OCI-LY1 (cell line): Measurements from ENCODE around the gene MED27.

Experiments
- H2AFZ ChIP-seq: fragments of 200-600 bp; sonication (generic), shearing (Covaris generic); 2 replicates; pipeline ENCODE4 v1.6.0; 2014; ENCODE audit warnings: antibody characterized with exemption, mild to moderate bottlenecking, low read length
- H3F3A ChIP-seq: fragments of 200-600 bp; sonication (generic), shearing (Covaris generic); 2 replicates; pipeline ENCODE4 v1.6.0; 2014; ENCODE audit warnings: mild to moderate bottlenecking, antibody characterized with exemption, low read length, moderate library complexity; ENCODE audit not compliant: insufficient read depth
- H3K27ac ChIP-seq: fragments of 200-600 bp; sonication (generic); 2 replicates; pipeline ENCODE4 v1.5.1; 2014; ENCODE audit warnings: low read length, mixed run types, mild to moderate bottlenecking, low read depth; ENCODE audit not compliant: poor library complexity, severe bottlenecking
- H3K27me3 ChIP-seq: fragments of 200-600 bp; sonication (generic); 2 replicates; pipeline ENCODE4 v1.6.0; 2014; ENCODE audit warnings: antibody characterized with exemption, mild to moderate bottlenecking, low read length, moderate library complexity; ENCODE audit not compliant: insufficient read depth
- H3K36me3 ChIP-seq: fragments of 200-600 bp; sonication (generic); 2 replicates; pipeline ENCODE4 v1.6.1; 2014; ENCODE audit warnings: mild to moderate bottlenecking, antibody characterized with exemption, low read length, moderate library complexity, mixed read lengths; ENCODE audit not compliant: insufficient read depth
- H3K4me1 ChIP-seq: fragments of 200-600 bp; sonication (generic); 2 replicates; pipeline ENCODE4 v1.5.1; 2014; ENCODE audit warnings: mild to moderate bottlenecking, low read length, moderate library complexity; ENCODE audit not compliant: insufficient read depth, severe bottlenecking
- H3K4me2 ChIP-seq: fragments of 200-600 bp; sonication (generic), shearing (Covaris generic); 2 replicates; pipeline ENCODE4 v1.6.1; 2014; ENCODE audit warnings: low read length
- H3K4me3 ChIP-seq: fragments of 200-600 bp; sonication (generic); 2 replicates; pipeline ENCODE4 v1.5.1; 2014; ENCODE audit warnings: low read length, low read depth, mild to moderate bottlenecking, mixed read lengths; ENCODE audit not compliant: poor library complexity, severe bottlenecking
- H3K79me2 ChIP-seq: fragments of 200-600 bp; shearing (Covaris generic); 2 replicates; pipeline ENCODE4 v1.6.1; 2016; ENCODE audit warnings: mixed run types, low read length, mixed read lengths; ENCODE audit not compliant: insufficient read depth
- H3K9ac ChIP-seq: fragments of 200-600 bp; sonication (generic), shearing (Covaris generic); 2 replicates; pipeline ENCODE4 v1.6.1; 2014; ENCODE audit warnings: mild to moderate bottlenecking, low read length, mixed read lengths
- H3K9me2 ChIP-seq: fragments of 200-600 bp; sonication (generic), shearing (Covaris generic); 2 replicates; pipeline ENCODE4 v1.6.1; 2014; ENCODE audit warnings: low read depth, mild to moderate bottlenecking, low read length, mixed read lengths
- H3K9me3 ChIP-seq: fragments of 200-600 bp; shearing (Covaris generic); 2 replicates; pipeline ENCODE4 v1.6.1; 2014; ENCODE audit warnings: low read length, mixed read lengths
- H4K20me1 ChIP-seq: fragments of 200-600 bp; sonication (generic), shearing (Covaris generic); 2 replicates; pipeline ENCODE4 v1.6.0; 2016; ENCODE audit warnings: mild to moderate bottlenecking, low read length; ENCODE audit not compliant: insufficient read depth
- EZH2 ChIP-seq: fragments of 200-600 bp; sonication (generic), shearing (Covaris generic); IDR thresholded peaks from 2 replicates; pipeline ENCODE4 v1.8.0; 2017; ENCODE audit warnings: borderline replicate concordance, mixed run types, mild to moderate bottlenecking, antibody characterized with exemption, low read length, moderate library complexity, mixed read lengths
- TF ChIP-seq, protein P1 (sequence below): fragments of 200-600 bp; sonication (generic), shearing (Covaris generic); IDR thresholded peaks from 2 replicates; pipeline ENCODE4 v1.5.1; 2017; ENCODE audit warnings: mild to moderate bottlenecking, antibody characterized with exemption, low read length, moderate library complexity, mixed read lengths

MED27 gene

DNA sequence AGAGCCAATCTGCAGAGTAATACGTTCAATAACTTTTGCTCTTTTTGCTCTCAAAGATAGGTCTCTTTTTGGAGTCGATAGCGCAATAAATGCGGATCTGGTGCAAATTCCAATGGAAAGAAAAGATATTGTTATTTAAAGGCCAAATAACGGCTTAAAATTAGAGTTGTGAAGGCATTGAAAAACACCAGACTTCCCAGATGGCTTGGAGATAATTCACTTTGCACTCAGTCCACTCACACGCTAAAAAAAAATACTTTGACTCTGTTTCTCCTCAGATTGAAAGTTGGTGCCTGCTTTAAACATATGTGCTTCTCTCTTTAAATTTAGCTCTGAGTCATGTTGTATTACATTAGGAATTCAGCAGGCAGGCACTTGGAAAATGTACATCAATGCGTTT, 19.5 kb upstream of the MED27 start:
- H3K9me3 ChIP-seq: no peaks in the 10 kb centered on the region
- no peak overlapping the region for H3K4me3 ChIP-seq
- no peaks in the 10 kb centered on the region for H4K20me1 ChIP-seq
- H3K79me2 ChIP-seq: no peaks in the 10 kb centered on the region
- H2AFZ ChIP-seq: no peak overlapping the region
- no peaks in the 10 kb centered on the region for H3F3A ChIP-seq
- no peak overlapping the region for H3K9ac ChIP-seq
- H3K4me2 ChIP-seq: no peak overlapping the region
- H3K27ac ChIP-seq: no peak overlapping the region
- no peaks in the 10 kb centered on the region for H3K9me2 ChIP-seq
- H3K36me3 ChIP-seq: no peaks in the 10 kb centered on the region
- no peaks in the 10 kb centered on the region for H3K4me1 ChIP-seq
- 0 out of 2 replicates have a peak, but pooled peaks cover 4% of the 10 kb centered on the region for H3K27me3 ChIP-seq
- no peak for TF ChIP-seq EZH2
- TF ChIP-seq, protein P1, sequence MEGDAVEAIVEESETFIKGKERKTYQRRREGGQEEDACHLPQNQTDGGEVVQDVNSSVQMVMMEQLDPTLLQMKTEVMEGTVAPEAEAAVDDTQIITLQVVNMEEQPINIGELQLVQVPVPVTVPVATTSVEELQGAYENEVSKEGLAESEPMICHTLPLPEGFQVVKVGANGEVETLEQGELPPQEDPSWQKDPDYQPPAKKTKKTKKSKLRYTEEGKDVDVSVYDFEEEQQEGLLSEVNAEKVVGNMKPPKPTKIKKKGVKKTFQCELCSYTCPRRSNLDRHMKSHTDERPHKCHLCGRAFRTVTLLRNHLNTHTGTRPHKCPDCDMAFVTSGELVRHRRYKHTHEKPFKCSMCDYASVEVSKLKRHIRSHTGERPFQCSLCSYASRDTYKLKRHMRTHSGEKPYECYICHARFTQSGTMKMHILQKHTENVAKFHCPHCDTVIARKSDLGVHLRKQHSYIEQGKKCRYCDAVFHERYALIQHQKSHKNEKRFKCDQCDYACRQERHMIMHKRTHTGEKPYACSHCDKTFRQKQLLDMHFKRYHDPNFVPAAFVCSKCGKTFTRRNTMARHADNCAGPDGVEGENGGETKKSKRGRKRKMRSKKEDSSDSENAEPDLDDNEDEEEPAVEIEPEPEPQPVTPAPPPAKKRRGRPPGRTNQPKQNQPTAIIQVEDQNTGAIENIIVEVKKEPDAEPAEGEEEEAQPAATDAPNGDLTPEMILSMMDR: no peak

DNA sequence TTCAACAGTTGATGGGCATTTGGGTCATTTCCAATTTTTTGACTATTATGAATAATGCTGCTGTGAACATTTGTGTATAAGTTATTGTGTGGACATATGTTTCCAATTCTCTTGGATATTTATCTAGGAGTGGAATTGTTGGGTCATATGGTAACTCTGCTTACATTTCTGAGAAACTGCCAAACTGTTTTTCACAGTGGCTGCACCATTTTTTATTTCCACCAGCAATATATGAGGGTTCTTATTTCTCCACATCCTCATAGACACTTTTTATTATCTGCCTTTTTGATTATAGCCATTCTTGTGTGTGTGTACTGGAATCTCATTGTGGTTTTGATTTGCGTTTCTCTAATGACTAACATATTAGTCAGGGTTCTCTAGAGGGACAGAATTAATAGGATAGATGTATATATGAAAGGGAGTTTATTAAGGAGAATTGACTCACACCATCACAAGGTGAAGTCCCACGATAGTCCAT, 14.7 kb upstream of the MED27 start:
- no peak overlapping the region for H3K27ac ChIP-seq
- no peaks in the 10 kb centered on the region for H3K79me2 ChIP-seq
- no peak overlapping the region for H3K4me3 ChIP-seq
- no peaks in the 10 kb centered on the region for H3F3A ChIP-seq
- H3K4me1 ChIP-seq: no peaks in the 10 kb centered on the region
- no peak overlapping the region for H2AFZ ChIP-seq
- no peaks in the 10 kb centered on the region for H3K9me2 ChIP-seq
- no peak overlapping the region for H3K9ac ChIP-seq
- no peaks in the 10 kb centered on the region for H4K20me1 ChIP-seq
- H3K4me2 ChIP-seq: no peak overlapping the region
- no peaks in the 10 kb centered on the region for H3K36me3 ChIP-seq
- H3K27me3 ChIP-seq: peaks cover 3% of the 10 kb centered on the region; the same call in 1 of the 2 replicates
- H3K9me3 ChIP-seq: no peaks in the 10 kb centered on the region
- TF ChIP-seq, protein P1: no peak
- no peak for TF ChIP-seq EZH2

DNA sequence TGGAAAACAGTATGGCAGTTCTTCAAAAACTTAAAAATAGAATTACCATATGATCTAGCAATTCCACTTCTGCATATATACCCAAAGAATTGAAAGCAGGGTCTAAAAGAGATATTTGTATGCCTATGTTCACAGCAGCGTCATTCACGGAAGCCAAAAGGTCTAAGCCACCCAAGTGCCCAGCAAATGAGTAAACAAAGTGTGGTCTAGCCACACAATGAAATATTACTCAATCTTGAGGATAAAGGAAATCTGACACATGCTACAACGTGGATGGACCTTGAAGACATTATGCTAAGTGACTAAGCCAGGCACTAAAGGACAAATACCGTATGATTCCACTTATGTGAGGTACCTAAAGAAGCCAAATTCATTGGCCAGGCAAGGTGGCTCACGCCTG, 11.1 kb upstream of the MED27 start:
- H3K4me1 ChIP-seq: no peaks in the 10 kb centered on the region
- H3K9me2 ChIP-seq: no peaks in the 10 kb centered on the region
- H3K36me3 ChIP-seq: no peaks in the 10 kb centered on the region
- no peaks in the 10 kb centered on the region; the same call in 1 of the 2 replicates for H3K27me3 ChIP-seq
- H4K20me1 ChIP-seq: no peaks in the 10 kb centered on the region
- TF ChIP-seq, protein P1: no peak
- no peak for TF ChIP-seq EZH2
- H3K4me2 ChIP-seq: no peak overlapping the region
- no peak overlapping the region for H3K27ac ChIP-seq
- H3K4me3 ChIP-seq: no peak overlapping the region
- H2AFZ ChIP-seq: no peak overlapping the region
- no peaks in the 10 kb centered on the region for H3F3A ChIP-seq
- H3K79me2 ChIP-seq: no peaks in the 10 kb centered on the region
- H3K9ac ChIP-seq: no peak overlapping the region
- H3K9me3 ChIP-seq: no peaks in the 10 kb centered on the region
